Measurements from ENCODE around the gene ELOVL6. TPM values are rescaled to one million over a fixed set of nuclear protein-coding genes. Genes with fewer than 3 reads are reported as not detected.

The ELOVL6 gene
- total and polyA plus RNA-seq, 9 of the 15 experiments (the other 6 are each of a cell fraction or from before 2014, with no cell fraction given) = 18.3 to 82.6 (median 46.0) TPM

- TF ChIP-seq, protein P1, sequence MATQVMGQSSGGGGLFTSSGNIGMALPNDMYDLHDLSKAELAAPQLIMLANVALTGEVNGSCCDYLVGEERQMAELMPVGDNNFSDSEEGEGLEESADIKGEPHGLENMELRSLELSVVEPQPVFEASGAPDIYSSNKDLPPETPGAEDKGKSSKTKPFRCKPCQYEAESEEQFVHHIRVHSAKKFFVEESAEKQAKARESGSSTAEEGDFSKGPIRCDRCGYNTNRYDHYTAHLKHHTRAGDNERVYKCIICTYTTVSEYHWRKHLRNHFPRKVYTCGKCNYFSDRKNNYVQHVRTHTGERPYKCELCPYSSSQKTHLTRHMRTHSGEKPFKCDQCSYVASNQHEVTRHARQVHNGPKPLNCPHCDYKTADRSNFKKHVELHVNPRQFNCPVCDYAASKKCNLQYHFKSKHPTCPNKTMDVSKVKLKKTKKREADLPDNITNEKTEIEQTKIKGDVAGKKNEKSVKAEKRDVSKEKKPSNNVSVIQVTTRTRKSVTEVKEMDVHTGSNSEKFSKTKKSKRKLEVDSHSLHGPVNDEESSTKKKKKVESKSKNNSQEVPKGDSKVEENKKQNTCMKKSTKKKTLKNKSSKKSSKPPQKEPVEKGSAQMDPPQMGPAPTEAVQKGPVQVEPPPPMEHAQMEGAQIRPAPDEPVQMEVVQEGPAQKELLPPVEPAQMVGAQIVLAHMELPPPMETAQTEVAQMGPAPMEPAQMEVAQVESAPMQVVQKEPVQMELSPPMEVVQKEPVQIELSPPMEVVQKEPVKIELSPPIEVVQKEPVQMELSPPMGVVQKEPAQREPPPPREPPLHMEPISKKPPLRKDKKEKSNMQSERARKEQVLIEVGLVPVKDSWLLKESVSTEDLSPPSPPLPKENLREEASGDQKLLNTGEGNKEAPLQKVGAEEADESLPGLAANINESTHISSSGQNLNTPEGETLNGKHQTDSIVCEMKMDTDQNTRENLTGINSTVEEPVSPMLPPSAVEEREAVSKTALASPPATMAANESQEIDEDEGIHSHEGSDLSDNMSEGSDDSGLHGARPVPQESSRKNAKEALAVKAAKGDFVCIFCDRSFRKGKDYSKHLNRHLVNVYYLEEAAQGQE (IDR thresholded peaks at IDR 0.05; ENCODE audit: borderline replicate concordance) = no peak
- TF ChIP-seq, protein P1 (CRISPR knock-in tag; IDR thresholded peaks at IDR 0.05; ENCODE audit: low read depth) = no peak
- TF ChIP-seq MCM5 (IDR thresholded peaks at IDR 0.05; ENCODE audit: low read depth) (no peak), CREB3 (tag; conservative IDR thresholded peaks at IDR 0.05; ENCODE audit: low read depth) (no peak), CREM (IDR thresholded peaks at IDR 0.05; ENCODE audit: low read depth) (no peak), NFIC (IDR thresholded peaks at IDR 0.05) (no peak), ZNF639 (CRISPR knock-in tag; conservative IDR thresholded peaks at IDR 0.05 in 1 of 2, IDR thresholded peaks at IDR 0.05 in 1 of 2) (no peak), ZNF696 (CRISPR knock-in tag; conservative IDR thresholded peaks at IDR 0.05) (no peak), ZNF445 (CRISPR knock-in tag; IDR thresholded peaks at IDR 0.05; ENCODE audit: low read depth) (no peak)
- TF ChIP-seq, protein P2, sequence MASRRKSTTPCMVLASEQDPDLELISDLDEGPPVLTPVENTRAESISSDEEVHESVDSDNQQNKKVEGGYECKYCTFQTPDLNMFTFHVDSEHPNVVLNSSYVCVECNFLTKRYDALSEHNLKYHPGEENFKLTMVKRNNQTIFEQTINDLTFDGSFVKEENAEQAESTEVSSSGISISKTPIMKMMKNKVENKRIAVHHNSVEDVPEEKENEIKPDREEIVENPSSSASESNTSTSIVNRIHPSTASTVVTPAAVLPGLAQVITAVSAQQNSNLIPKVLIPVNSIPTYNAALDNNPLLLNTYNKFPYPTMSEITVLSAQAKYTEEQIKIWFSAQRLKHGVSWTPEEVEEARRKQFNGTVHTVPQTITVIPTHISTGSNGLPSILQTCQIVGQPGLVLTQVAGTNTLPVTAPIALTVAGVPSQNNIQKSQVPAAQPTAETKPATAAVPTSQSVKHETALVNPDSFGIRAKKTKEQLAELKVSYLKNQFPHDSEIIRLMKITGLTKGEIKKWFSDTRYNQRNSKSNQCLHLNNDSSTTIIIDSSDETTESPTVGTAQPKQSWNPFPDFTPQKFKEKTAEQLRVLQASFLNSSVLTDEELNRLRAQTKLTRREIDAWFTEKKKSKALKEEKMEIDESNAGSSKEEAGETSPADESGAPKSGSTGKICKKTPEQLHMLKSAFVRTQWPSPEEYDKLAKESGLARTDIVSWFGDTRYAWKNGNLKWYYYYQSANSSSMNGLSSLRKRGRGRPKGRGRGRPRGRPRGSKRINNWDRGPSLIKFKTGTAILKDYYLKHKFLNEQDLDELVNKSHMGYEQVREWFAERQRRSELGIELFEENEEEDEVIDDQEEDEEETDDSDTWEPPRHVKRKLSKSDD (conservative IDR thresholded peaks at IDR 0.05; ENCODE audit: low read length) = no peak
Observed at GRCh38 chr4:110139815-110140214, 58.6 kb downstream of the ELOVL6 start (continued).
